HG03066 (cell line): ENCODE measurements around the gene SDC1.
"Not testable (repeated sequence)": the region's sequence is repeated elsewhere in the genome, so short reads cannot be mapped to it uniquely, and the experiment has no call there.

Experiments used
- ATAC-seq: cut with Tn5 transposase; IDR thresholded peaks from one replicate; pipeline ENCODE4 v1.9.1; 2021; ENCODE audit warnings: low read depth; ENCODE audit not compliant: unreplicated experiment

Gene SDC1

GRCh38 chr2:20199633-20200270 lies 25.2 kb downstream of the SDC1 start:
- ATAC-seq: no peak

GRCh38 chr2:20198796-20199632 lies 25.9 kb downstream of the SDC1 start:
- ATAC-seq: no peak

DNA sequence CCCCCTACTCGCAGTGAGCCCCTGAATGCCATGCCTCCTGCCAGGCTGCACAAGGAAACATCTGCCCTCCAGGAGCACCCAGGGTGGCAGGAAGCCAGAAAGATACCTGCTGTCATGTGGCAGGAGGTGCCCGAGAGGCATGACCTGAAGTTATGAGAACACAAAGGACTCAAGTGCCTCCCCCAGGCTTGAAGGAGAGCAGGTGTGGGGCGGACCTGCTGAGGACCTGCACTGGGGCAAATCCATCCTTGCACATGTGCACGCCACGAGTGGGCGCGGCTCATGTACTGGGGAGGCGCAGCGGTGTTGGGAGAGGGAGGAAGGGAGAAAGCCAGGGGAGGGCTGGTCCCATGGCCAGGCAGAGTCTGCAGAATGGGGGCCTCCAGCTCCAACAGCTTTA lies 26.9 kb downstream of the SDC1 start:
- no peak for ATAC-seq

GRCh38 chr2:20197192-20197591 lies 27.7 kb downstream of the SDC1 start:
- no peak for ATAC-seq

GRCh38 chr2:20196657-20197161 lies 28.2 kb downstream of the SDC1 start:
- ATAC-seq: no peak

GRCh38 chr2:20196053-20196656 lies 28.8 kb downstream of the SDC1 start:
- no peak for ATAC-seq

DNA sequence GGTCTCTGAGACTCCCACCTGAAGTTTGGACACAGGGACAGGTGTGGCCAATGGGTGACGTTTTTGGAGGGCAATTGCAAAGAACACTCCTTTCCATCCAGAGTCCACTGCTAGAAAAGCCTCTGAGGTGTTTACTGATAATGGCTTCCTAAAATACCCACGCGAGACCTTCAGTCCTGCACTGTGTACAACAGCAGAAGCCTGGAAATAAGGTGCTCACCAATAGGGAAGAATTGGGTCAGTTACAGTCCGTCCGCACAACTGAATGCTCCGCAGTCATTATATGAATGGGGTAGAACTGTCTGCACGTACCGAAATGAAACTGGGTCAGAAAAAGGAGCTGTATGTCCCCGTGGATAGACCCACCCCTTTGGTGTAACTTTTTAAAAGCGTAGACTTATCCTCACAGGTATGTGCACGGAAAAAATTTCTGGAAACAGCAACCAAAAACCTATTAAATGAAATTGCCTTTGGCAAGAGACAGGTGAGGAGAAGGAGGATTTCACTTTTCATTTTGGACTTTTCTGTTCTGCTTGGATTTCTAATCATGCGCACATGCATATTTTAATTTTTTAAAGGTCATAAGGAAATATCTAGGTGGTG lies 29.4 kb downstream of the SDC1 start:
- no peak for ATAC-seq

- not testable (repeated sequence) for ATAC-seq
Measured at GRCh38 chr2:20195016-20195411, 29.9 kb downstream of the SDC1 start.

GRCh38 chr2:20194097-20195015 lies 30.6 kb downstream of the SDC1 start:
- ATAC-seq: no peak

GRCh38 chr2:20193185-20193584 lies 31.7 kb downstream of the SDC1 start:
- no peak for ATAC-seq

GRCh38 chr2:20192781-20193180 lies 32.1 kb downstream of the SDC1 start:
- ATAC-seq: no peak

DNA sequence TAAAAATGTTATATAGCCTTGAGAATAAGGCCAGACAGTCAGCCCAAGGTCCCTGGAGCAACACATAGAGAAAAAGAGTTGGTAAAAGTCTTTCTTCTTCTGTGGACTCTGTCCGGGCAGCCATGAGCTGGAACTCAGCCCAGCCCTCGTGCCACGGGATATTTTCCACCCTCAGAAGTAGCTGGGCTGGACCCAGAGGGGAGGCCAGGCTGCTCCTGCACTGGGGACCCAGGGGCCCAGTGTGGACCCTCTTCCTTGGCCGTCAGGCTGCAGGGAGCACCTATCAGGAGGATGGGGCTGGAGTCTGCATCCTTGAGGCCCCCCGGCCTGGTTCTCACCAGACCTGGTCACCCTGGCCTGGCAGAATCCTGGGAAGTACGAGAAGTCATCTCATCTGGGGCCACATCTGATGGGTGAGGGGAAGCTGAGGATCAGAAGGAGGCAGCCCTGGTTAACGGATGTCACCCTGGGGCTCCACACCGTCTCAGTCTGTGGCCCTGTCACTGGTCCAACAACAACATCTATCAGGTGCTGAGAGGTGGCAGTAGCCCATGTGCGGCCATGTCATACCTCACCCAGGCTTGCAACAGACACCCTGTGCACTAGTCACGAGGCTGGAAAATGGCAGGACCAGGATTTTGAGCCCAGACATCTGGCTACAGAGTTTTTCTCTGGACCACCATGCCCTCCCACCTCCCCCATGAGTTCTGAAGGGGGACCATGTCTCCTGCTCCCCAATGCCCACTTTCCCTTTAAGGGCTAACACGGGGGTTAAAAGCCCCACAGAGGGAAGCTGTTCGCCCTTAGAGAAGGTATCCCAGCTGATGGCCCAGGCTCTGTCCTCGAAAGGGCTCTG lies 33.0 kb downstream of the SDC1 start:
- ATAC-seq: no peak

GRCh38 chr2:20190876-20191713 lies 33.8 kb downstream of the SDC1 start:
- ATAC-seq: no peak

DNA sequence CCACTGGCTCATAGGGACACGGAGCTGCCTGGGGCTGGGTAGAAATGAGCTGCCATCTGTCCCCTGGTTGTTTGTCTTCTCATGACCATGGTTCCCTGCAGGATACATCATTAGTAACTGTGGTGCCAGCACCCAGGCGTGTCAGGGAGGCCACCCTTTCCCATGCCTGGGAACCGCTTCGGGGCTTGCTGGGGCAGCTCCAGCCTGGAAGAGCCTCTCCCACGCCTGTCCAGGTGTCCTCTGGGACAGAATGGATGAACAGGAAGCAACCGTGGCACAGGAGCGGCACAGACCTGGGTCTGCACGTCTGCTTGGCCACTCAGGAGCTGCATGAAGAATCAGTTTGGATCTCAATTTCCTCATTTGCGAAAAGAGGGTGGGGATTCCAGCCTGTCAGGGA lies 34.8 kb downstream of the SDC1 start:
- no peak for ATAC-seq

DNA sequence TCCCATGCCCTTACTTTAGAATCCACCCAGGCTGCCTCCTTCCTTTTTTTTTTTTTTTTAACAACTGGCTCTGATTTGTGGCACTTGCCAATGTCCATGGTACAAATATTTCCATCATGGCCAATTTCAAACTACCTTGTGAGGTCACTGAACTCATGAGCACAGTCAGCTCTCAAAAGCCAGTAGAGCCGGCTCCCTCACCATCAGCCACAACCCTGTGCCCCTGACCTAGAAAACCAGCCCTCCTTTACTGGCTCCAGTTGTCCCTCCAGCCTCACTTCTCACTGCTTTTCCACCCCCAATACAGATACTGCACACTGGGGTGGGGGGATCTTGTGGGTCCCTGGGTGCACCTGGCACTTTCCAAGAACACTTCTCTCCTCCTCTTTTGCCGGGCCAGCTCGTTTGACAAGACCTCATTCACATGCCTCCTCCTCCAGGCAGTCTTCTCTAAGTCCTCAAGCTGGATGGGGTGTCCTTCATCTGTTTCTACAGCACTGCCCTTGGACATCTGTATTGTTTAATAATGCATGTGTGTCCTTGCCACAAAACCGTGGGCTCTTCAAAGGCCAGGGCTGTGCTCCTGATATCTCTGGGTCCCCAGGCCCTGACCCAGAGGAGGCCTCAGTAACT lies 35.5 kb downstream of the SDC1 start:
- ATAC-seq: no peak

DNA sequence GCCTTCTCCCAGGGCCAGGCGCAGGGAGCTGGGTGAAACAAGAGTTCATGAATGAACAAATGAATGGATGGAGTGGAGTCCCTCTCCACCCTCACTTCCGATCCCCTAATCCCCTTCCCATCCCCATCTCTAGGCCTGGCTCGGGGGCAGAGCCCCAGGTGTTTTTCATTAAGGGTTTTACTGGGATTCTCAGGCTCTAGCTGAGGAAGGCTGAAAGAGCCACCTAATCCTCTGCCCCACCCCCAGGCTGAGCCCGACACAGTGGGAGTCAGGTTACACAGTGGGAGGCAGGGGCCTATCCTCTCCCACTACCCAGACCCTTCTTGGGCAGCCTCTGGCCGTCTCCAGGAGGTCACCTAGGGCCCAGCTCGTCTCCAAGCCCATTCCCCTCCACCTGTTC lies 36.1 kb downstream of the SDC1 start:
- no peak for ATAC-seq

DNA sequence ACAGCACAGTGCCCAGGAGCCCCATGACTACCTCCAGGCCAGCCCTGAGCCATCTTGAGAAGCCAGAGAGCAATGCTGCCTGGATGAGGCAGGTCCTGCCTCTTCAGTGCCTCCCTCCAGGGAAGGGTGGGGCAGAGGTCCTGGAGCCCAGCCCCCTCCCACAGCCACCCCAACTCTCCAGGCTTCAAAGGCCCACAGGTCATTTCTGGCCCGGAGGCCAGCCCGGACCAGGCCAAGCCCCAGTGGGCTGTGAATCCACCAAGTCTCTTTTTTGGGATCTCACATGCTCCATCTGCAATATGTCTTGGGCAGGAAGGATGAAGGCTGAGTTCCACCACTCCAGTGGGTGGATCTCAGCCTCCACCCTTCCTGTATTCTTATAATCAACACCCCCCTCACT lies 36.7 kb downstream of the SDC1 start:
- ATAC-seq: no peak

DNA sequence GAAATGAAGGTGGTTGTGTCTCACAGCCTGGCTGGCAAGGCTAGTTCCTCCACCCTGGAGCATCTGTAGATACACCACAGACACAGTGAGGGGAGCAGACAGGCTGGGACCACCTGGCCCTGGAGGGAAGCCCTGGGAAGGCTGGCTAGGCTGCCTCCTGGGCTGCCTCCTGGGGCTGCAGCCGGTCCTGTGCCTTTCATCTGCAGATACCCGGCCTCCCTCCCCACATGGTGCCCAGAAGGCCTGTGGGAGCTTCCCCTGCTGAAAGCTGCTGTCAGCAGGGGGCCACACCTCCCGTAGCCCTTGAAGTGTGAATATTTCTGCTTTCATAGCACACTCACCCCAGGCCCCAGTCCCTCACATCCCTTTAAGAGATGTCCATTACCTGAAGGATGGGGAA lies 37.6 kb downstream of the SDC1 start:
- ATAC-seq: no peak
